SK-N-SH (cell line): ENCODE measurements around the gene ATP13A4. TPM values are rescaled to one million over a fixed set of nuclear protein-coding genes. Genes with fewer than 3 reads are reported as not detected.

Source experiments
- CTCF ChIA-PET: fragments of 300-600, 350-600 bp; formaldehyde crosslinking; extraction: SDS; loops from one replicate; lab custom pipeline; 2021; lab: Yijun Ruan, JAX
- POLR2A ChIA-PET: fragments of 350-600 bp; sonication (Branson Sonifier 250); formaldehyde crosslinking; extraction: SDS; loops from one replicate; lab custom pipeline; 2020; ENCODE audit warnings: antibody characterized with exemption, inconsistent platforms; lab: Yijun Ruan, JAX
- DNase-seq: peaks from one replicate; pipeline ENCODE4 v3.0.0; 2012
- H2AFZ ChIP-seq: fragments of 200-600 bp; sonication (generic); 2 replicates; pipeline ENCODE4 v1.8.1; 2016; ENCODE audit warnings: antibody characterized with exemption, mild to moderate bottlenecking, low read depth
- H3F3A ChIP-seq: fragments of 200-600 bp; sonication (generic); replicated peaks from 2 replicates; pipeline ENCODE3; 2016; ENCODE audit warnings: antibody characterized with exemption, mild to moderate bottlenecking; ENCODE audit not compliant: insufficient read depth
- H3K27ac ChIP-seq, 2 experiments: fragments of 200-500 bp in 1 of 2; fragments of 200-600 bp in 1 of 2; sonication (Bioruptor generic) in 1 of 2; sonication (generic), shearing (Covaris generic) in 1 of 2; 2 replicates each; pipeline versions ENCODE4 v1.5.1 to v1.6.1; 2014 to 2016; ENCODE audit warnings: low read depth in 2 of 2, inconsistent platforms in 1 of 2, low read length in 1 of 2, mild to moderate bottlenecking in 1 of 2, mixed read lengths in 1 of 2
- H3K27me3 ChIP-seq: fragments of 200-600 bp; sonication (generic), shearing (Covaris generic); 2 replicates; pipeline ENCODE4 v1.6.1; 2016; ENCODE audit warnings: mixed run types; ENCODE audit not compliant: insufficient read depth
- H3K36me3 ChIP-seq, 2 experiments: fragments of 200-500 bp in 1 of 2; fragments of 200-600 bp in 1 of 2; sonication (Bioruptor generic) in 1 of 2; sonication (generic) in 1 of 2; replicated peaks in 1 of 2; 2 replicates each; pipeline versions ENCODE3 to v1.5.1; 2014 to 2016; ENCODE audit warnings: low read length in 1 of 2, mild to moderate bottlenecking in 1 of 2; ENCODE audit not compliant: insufficient read depth in 2 of 2, control insufficient read depth in 1 of 2
- H3K4me1 ChIP-seq, 2 experiments: fragments of 200-500 bp in 1 of 2; fragments of 200-600 bp in 1 of 2; sonication (Bioruptor generic) in 1 of 2; sonication (generic), shearing (Covaris generic) in 1 of 2; 2 replicates each; pipeline versions ENCODE4 v1.5.1 to v1.6.1; 2014 to 2016; ENCODE audit warnings: low read depth in 1 of 2, low read length in 1 of 2, mixed run types in 1 of 2; ENCODE audit not compliant: insufficient read depth in 2 of 2, control insufficient read depth in 1 of 2
- H3K4me2 ChIP-seq: fragments of 200-600 bp; sonication (generic), shearing (Covaris generic); 2 replicates; pipeline ENCODE4 v1.6.1; 2017; ENCODE audit warnings: mixed run types
- H3K4me3 ChIP-seq, 2 experiments: fragments of 200-500 bp in 1 of 2; fragments of 200-600 bp in 1 of 2; sonication (Bioruptor generic) in 1 of 2; sonication (generic), shearing (Covaris generic) in 1 of 2; 2 replicates each; pipeline versions ENCODE4 v1.5.1 to v1.8.1; 2014 to 2016; ENCODE audit warnings: low read depth in 2 of 2, inconsistent platforms in 1 of 2, low read length in 1 of 2, mild to moderate bottlenecking in 1 of 2, mixed read lengths in 1 of 2, moderate library complexity in 1 of 2
- H3K79me2 ChIP-seq: fragments of 200-600 bp; sonication (generic); 2 replicates; pipeline ENCODE4 v1.8.1; 2017; ENCODE audit warnings: mild to moderate bottlenecking; ENCODE audit not compliant: insufficient read depth
- H3K9ac ChIP-seq: fragments of 200-600 bp; sonication (generic); 2 replicates; pipeline ENCODE4 v1.6.1; 2017; ENCODE audit warnings: mixed run types
- H3K9me2 ChIP-seq: fragments of 200-600 bp; sonication (generic); 2 replicates; pipeline ENCODE4 v1.6.1; 2017; ENCODE audit warnings: mixed run types
- H3K9me3 ChIP-seq: fragments of 200-600 bp; sonication (generic); 2 replicates; pipeline ENCODE4 v1.6.1; 2017; ENCODE audit warnings: mixed run types, mild to moderate bottlenecking, moderate library complexity
- H4K20me1 ChIP-seq: fragments of 200-600 bp; sonication (generic); 2 replicates; pipeline ENCODE4 v1.6.1; 2017; ENCODE audit warnings: mild to moderate bottlenecking, mixed run types; ENCODE audit not compliant: insufficient read depth
- CHD2 ChIP-seq: fragments of 150-350 bp; IDR thresholded peaks from 2 replicates; pipeline ENCODE4 v1.6.1; 2018; ENCODE audit warnings: low read length; ENCODE audit not compliant: partially characterized antibody
- EP300 ChIP-seq, 2 experiments: IDR thresholded peaks; 2 replicates each; pipeline versions ENCODE4 v1.4.0 to v1.6.1; 2012; ENCODE audit warnings: borderline replicate concordance in 1 of 2, low read depth in 1 of 2, low read length in 1 of 2
- FOSL2 ChIP-seq: IDR thresholded peaks from 2 replicates; pipeline ENCODE4 v1.4.0; 2012; ENCODE audit warnings: low read depth, mild to moderate bottlenecking, moderate library complexity, borderline replicate concordance
- FOXJ3 ChIP-seq: sonication (generic); formaldehyde crosslinking; IDR thresholded peaks from 2 replicates; pipeline ENCODE4 v1.5.1; 2020; ENCODE audit warnings: mild to moderate bottlenecking, missing genetic modification reagents
- FOXM1 ChIP-seq: IDR thresholded peaks from 2 replicates; pipeline ENCODE4 v1.4.0; 2012; ENCODE audit warnings: low read depth, mild to moderate bottlenecking
- MEF2A ChIP-seq: IDR thresholded peaks from 2 replicates; pipeline ENCODE4 v1.4.0; 2012; ENCODE audit warnings: low read depth, borderline replicate concordance
- MXI1 ChIP-seq: IDR thresholded peaks from 2 replicates; pipeline ENCODE4 v1.6.1; 2012; ENCODE audit warnings: mild to moderate bottlenecking, low read depth, low read length, improper control_type of control experiment
- NFIC ChIP-seq: IDR thresholded peaks from 2 replicates; pipeline ENCODE4 v1.4.0; 2012; ENCODE audit warnings: borderline replicate concordance
- POLR2AphosphoS5 ChIP-seq: IDR thresholded peaks from 2 replicates; pipeline ENCODE4 v1.6.1; 2012; ENCODE audit warnings: low read depth, low read length
- RFX5 ChIP-seq: IDR thresholded peaks from 2 replicates; pipeline ENCODE4 v1.6.1; 2012; ENCODE audit warnings: mild to moderate bottlenecking, improper control_type of control experiment, low read length
- SIN3A ChIP-seq: IDR thresholded peaks from 2 replicates; pipeline ENCODE4 v1.6.1; 2012; ENCODE audit warnings: low read depth, mild to moderate bottlenecking, low read length, moderate library complexity, borderline replicate concordance
- SMC3 ChIP-seq: IDR thresholded peaks from 2 replicates; pipeline ENCODE4 v1.6.1; 2012; ENCODE audit warnings: low read depth, low read length, improper control_type of control experiment
- TAF1 ChIP-seq: IDR thresholded peaks from 2 replicates; pipeline ENCODE4 v1.6.1; 2012; ENCODE audit warnings: low read depth, mild to moderate bottlenecking, low read length, moderate library complexity, borderline replicate concordance
- TCF12 ChIP-seq: IDR thresholded peaks from 2 replicates; pipeline ENCODE4 v1.4.0; 2012
- WGBS: methylation state at CpG from one replicate; pipeline ENCODE4 v1.1.6; 2017; ENCODE audit warnings: low lambda C conversion rate; 5-methylcytosine and 5-hydroxymethylcytosine counted together
- polyA plus RNA-seq, 3 experiments: library from polyadenylated mRNA; depleted of rRNA; stranded (reverse); fragments of >200 nt; gene quantifications; 2 replicates each; pipeline ENCODE4 v1.2.3, GENCODE V29; 2012
- TF ChIP-seq, protein P1 (sequence below): IDR thresholded peaks from 2 replicates; pipeline ENCODE4 v1.4.0; 2012; ENCODE audit warnings: low read depth, borderline replicate concordance
- TF ChIP-seq, protein P2 (sequence below): fragments of 200-600 bp; sonication (generic); IDR thresholded peaks from 2 replicates; pipeline ENCODE4 v1.6.1; 2017; ENCODE audit warnings: antibody characterized with exemption, mild to moderate bottlenecking, moderate library complexity
- TF ChIP-seq, protein P3 (sequence below): IDR thresholded peaks from 2 replicates; pipeline ENCODE4 v1.4.0; 2012; ENCODE audit warnings: low read depth
- TF ChIP-seq, protein P4 (sequence below): IDR thresholded peaks from 2 replicates; pipeline ENCODE4; 2012
- TF ChIP-seq, protein P5 (sequence below): fragments of 150-350 bp; IDR thresholded peaks from 2 replicates; pipeline ENCODE4 v1.6.1; 2016; ENCODE audit warnings: mild to moderate bottlenecking, low read depth, low read length

Gene ATP13A4
- polyA plus RNA-seq, 1 of the 3 experiments (the other 2 are of a cell fraction), result 0.02 TPM

DNA sequence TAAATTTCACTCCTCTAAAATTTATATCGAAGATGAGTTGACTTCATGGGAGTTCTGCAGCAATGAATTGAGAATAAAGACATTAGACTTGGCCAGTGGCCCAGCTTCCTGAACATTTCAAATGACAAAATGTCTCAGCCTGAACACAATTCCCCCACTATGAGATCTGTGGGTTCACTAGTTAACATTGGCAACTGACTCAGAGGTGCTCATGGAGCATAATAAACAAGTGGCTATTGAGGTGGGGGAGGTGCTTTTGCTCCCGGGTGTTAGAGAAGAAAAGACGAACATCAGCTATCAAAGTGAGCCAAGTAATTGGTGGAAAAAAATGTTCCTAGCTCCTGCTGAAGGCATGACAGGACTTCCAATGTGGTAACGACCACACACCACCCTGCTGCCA lies 6.3 kb downstream of the ATP13A4 start:
- DNase-seq, result no peak
- ChIA-PET POLR2A (no interaction called here), CTCF (interaction anchor here (1.6 kb wide), 1 partner anchor 24 kb away, joined by 4 read pairs; no protein-coding TSS in a partner anchor)

DNA sequence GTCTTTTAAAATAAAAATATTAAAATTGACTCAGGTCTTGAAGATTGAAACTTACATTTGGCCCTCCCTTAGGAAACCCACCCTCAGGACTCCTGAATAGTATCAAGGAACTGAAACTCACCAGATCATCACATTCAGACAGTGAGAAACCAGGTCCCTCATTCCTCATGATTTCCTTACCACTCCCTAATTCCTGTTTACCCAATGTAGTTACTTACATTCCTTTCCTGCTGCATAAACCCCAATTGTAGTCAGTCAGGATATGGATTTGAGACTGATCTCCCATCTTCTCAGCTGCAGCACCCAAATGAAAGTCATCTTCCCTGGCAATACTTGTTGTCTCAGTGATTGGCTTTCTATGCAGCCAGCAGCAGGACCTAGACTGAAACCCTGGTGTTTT lies 8.6 kb downstream of the ATP13A4 start:
- Histone ChIP-seq H3K4me2 (no peak overlapping the region), H3K79me2 (no peaks in the 10 kb centered on the region), H3K27ac (no peak overlapping the region), H3K9ac (no peak overlapping the region), H3K9me3 (no peaks in the 10 kb centered on the region), H3K4me1 (no peaks in the 10 kb centered on the region), H3K36me3 (no peaks in the 10 kb centered on the region), H3K9me2 (no peaks in the 10 kb centered on the region), H4K20me1 (no peaks in the 10 kb centered on the region), H3K4me3 (no peak overlapping the region), H3K27me3 (no peaks in the 10 kb centered on the region), H3F3A (no peaks in the 10 kb centered on the region), H2AFZ (no peak overlapping the region)
- POLR2A ChIA-PET, result no interaction called here
- CTCF ChIA-PET, result no interaction called here
- DNase-seq, result no peak
- TF ChIP-seq SIN3A (no peak), CHD2 (no peak), TCF12 (no peak), FOXJ3 (CRISPR knock-in tag) (no peak), RFX5 (no peak), MEF2A (no peak), TAF1 (no peak), EP300 (IDR thresholded peaks at IDR 0.05; ENCODE audit: borderline replicate concordance in 1 of 2, low read depth in 1 of 2, low read length in 1 of 2) (no peak), MXI1 (no peak)
- TF ChIP-seq, protein P1, sequence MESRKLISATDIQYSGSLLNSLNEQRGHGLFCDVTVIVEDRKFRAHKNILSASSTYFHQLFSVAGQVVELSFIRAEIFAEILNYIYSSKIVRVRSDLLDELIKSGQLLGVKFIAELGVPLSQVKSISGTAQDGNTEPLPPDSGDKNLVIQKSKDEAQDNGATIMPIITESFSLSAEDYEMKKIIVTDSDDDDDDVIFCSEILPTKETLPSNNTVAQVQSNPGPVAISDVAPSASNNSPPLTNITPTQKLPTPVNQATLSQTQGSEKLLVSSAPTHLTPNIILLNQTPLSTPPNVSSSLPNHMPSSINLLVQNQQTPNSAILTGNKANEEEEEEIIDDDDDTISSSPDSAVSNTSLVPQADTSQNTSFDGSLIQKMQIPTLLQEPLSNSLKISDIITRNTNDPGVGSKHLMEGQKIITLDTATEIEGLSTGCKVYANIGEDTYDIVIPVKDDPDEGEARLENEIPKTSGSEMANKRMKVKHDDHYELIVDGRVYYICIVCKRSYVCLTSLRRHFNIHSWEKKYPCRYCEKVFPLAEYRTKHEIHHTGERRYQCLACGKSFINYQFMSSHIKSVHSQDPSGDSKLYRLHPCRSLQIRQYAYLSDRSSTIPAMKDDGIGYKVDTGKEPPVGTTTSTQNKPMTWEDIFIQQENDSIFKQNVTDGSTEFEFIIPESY, result no peak
- TF ChIP-seq, protein P2, sequence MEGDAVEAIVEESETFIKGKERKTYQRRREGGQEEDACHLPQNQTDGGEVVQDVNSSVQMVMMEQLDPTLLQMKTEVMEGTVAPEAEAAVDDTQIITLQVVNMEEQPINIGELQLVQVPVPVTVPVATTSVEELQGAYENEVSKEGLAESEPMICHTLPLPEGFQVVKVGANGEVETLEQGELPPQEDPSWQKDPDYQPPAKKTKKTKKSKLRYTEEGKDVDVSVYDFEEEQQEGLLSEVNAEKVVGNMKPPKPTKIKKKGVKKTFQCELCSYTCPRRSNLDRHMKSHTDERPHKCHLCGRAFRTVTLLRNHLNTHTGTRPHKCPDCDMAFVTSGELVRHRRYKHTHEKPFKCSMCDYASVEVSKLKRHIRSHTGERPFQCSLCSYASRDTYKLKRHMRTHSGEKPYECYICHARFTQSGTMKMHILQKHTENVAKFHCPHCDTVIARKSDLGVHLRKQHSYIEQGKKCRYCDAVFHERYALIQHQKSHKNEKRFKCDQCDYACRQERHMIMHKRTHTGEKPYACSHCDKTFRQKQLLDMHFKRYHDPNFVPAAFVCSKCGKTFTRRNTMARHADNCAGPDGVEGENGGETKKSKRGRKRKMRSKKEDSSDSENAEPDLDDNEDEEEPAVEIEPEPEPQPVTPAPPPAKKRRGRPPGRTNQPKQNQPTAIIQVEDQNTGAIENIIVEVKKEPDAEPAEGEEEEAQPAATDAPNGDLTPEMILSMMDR, result no peak

More for the DNA sequence above, 6.3 kb downstream of the ATP13A4 start:
- TF ChIP-seq POLR2AphosphoS5 (no peak), FOSL2 (no peak), RFX5 (no peak), SMC3 (no peak), FOXM1 (no peak), SIN3A (no peak), NFIC (no peak)
- TF ChIP-seq, protein P3, sequence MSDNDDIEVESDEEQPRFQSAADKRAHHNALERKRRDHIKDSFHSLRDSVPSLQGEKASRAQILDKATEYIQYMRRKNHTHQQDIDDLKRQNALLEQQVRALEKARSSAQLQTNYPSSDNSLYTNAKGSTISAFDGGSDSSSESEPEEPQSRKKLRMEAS, result no peak
- TF ChIP-seq, protein P2, result no peak
- TF ChIP-seq, protein P4, sequence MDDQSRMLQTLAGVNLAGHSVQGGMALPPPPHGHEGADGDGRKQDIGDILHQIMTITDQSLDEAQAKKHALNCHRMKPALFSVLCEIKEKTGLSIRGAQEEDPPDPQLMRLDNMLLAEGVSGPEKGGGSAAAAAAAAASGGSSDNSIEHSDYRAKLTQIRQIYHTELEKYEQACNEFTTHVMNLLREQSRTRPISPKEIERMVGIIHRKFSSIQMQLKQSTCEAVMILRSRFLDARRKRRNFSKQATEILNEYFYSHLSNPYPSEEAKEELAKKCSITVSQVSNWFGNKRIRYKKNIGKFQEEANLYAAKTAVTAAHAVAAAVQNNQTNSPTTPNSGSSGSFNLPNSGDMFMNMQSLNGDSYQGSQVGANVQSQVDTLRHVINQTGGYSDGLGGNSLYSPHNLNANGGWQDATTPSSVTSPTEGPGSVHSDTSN, result no peak
- TF ChIP-seq, protein P5, sequence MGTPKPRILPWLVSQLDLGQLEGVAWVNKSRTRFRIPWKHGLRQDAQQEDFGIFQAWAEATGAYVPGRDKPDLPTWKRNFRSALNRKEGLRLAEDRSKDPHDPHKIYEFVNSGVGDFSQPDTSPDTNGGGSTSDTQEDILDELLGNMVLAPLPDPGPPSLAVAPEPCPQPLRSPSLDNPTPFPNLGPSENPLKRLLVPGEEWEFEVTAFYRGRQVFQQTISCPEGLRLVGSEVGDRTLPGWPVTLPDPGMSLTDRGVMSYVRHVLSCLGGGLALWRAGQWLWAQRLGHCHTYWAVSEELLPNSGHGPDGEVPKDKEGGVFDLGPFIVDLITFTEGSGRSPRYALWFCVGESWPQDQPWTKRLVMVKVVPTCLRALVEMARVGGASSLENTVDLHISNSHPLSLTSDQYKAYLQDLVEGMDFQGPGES, result no peak
- TF ChIP-seq, all 33 proteins: peak for 0
- Histone ChIP-seq H4K20me1 (no peaks in the 10 kb centered on the region), H3K36me3 (no peaks in the 10 kb centered on the region), H3K4me3 (no peak overlapping the region), H3K9ac (no peak overlapping the region), H2AFZ (no peak overlapping the region), H3K79me2 (no peaks in the 10 kb centered on the region), H3K27ac (no peak overlapping the region), H3K27me3 (no peaks in the 10 kb centered on the region), H3K4me1 (no peaks in the 10 kb centered on the region), H3K9me3 (no peaks in the 10 kb centered on the region), H3K4me2 (no peak overlapping the region), H3K9me2 (no peaks in the 10 kb centered on the region), H3F3A (no peaks in the 10 kb centered on the region)
- WGBS, result 1% methylated on average over 4 of the region's 4 CpGs
